ENCODE data around the gene ZNF512B. TPM values are rescaled to one million over a fixed set of nuclear protein-coding genes. Genes with fewer than 3 reads are reported as not detected.
"Not testable (repeated sequence)": the region's sequence is repeated elsewhere in the genome, so short reads cannot be mapped to it uniquely, and the experiment has no call there.

ZNF512B gene
- total RNA-seq, 3 donors from 2014 or later, result 19.8 to 21.0 (median 20.2) TPM

- DNase-seq (no peak), ATAC-seq (no peak)
- peaks cover 30% of the 10 kb centered on the region for H3K36me3 Mint-ChIP-seq (ENCODE audit: insufficient read depth)
- peak overlapping the region; percentile 49 for H3K4me3 Mint-ChIP-seq
- H3K9me3 Mint-ChIP-seq, result no peaks in the 10 kb centered on the region
- peaks cover 42% of the 10 kb centered on the region for H3K4me1 Mint-ChIP-seq (ENCODE audit: low read depth)
- no peaks in the 10 kb centered on the region for H3K27me3 Mint-ChIP-seq (ENCODE audit: low read depth)
Observed at GRCh38 chr20:63982937-63983336, 13.2 kb upstream of the ZNF512B start.

- Mint-ChIP-seq H3K27me3 (ENCODE audit: low read depth) (no peaks in the 10 kb centered on the region), H3K9me3 (no peaks in the 10 kb centered on the region), H3K36me3 (ENCODE audit: insufficient read depth) (peaks cover 28% of the 10 kb centered on the region), H3K4me1 (ENCODE audit: low read depth) (peaks cover 60% of the 10 kb centered on the region), H3K4me3 (peak within 1 kb of the TSS; percentile 90)
- peak; percentile 93 for DNase-seq
- ATAC-seq, result peak; percentile 53 to 65
Observed at GRCh38 chr20:63980806-63981728, 11.3 kb upstream of the ZNF512B start, which contains the start of gene PRPF6. TSS of gene PRPF6 (plus strand) at chr20:63981132. CDS start at chr20:63981246, 114 bp downstream.

- Mint-ChIP-seq H3K27me3 (ENCODE audit: low read depth) (no peaks in the 10 kb centered on the region), H3K36me3 (ENCODE audit: insufficient read depth) (peaks cover 25% of the 10 kb centered on the region), H3K9me3 (no peaks in the 10 kb centered on the region), H3K4me3 (peak overlapping the region; percentile 90), H3K4me1 (ENCODE audit: low read depth) (peaks cover 61% of the 10 kb centered on the region)
- DNase-seq (no peak), ATAC-seq (peak; percentile 20 to 35)
Observed at GRCh38 chr20:63980317-63980805, 10.6 kb upstream of the ZNF512B start.

- peaks cover 26% of the 10 kb centered on the region for H3K36me3 Mint-ChIP-seq (ENCODE audit: insufficient read depth)
- ATAC-seq, result peak; percentile 53 to 56
- no peaks in the 10 kb centered on the region for H3K27me3 Mint-ChIP-seq (ENCODE audit: low read depth)
- H3K4me3 Mint-ChIP-seq, result peak within 1 kb of the TSS; percentile 90
- H3K4me1 Mint-ChIP-seq (ENCODE audit: low read depth), result peaks cover 63% of the 10 kb centered on the region
- no peaks in the 10 kb centered on the region for H3K9me3 Mint-ChIP-seq
- DNase-seq, result peak; percentile 75
Observed at GRCh38 chr20:63979557-63980316, 10.0 kb upstream of the ZNF512B start, which contains the start of gene SAMD10. TSS of gene SAMD10 (minus strand) at chr20:63979642. CDS start at chr20:63979467, 175 bp downstream.

- DNase-seq (no peak), ATAC-seq (no peak)
Observed at GRCh38 chr20:63979229-63979556, 9.5 kb upstream of the ZNF512B start.

GRCh38 chr20:63978319-63979228, 8.8 kb upstream of the ZNF512B start:
- no peaks in the 10 kb centered on the region for H3K27me3 Mint-ChIP-seq (ENCODE audit: low read depth)
- peak; percentile 3 to 10 for ATAC-seq
- H3K9me3 Mint-ChIP-seq, result no peaks in the 10 kb centered on the region
- peak overlapping the region; percentile 80 for H3K4me3 Mint-ChIP-seq
- peaks cover 62% of the 10 kb centered on the region for H3K4me1 Mint-ChIP-seq (ENCODE audit: low read depth)
- H3K36me3 Mint-ChIP-seq (ENCODE audit: insufficient read depth), result peaks cover 25% of the 10 kb centered on the region
- DNase-seq, result no peak

More at GRCh38 chr20:63979229-63979556, 9.5 kb upstream of the ZNF512B start:
- no peaks in the 10 kb centered on the region for H3K9me3 Mint-ChIP-seq
- H3K4me1 Mint-ChIP-seq (ENCODE audit: low read depth), result peaks cover 59% of the 10 kb centered on the region
- peaks cover 23% of the 10 kb centered on the region for H3K36me3 Mint-ChIP-seq (ENCODE audit: insufficient read depth)
- H3K4me3 Mint-ChIP-seq, result peak overlapping the region; percentile 80
- H3K27me3 Mint-ChIP-seq (ENCODE audit: low read depth), result no peaks in the 10 kb centered on the region

- DNase-seq, result peak; percentile 55
- peak; percentile 51 for ATAC-seq
- Mint-ChIP-seq H3K36me3 (ENCODE audit: insufficient read depth) (peaks cover 19% of the 10 kb centered on the region), H3K4me1 (ENCODE audit: low read depth) (peaks cover 59% of the 10 kb centered on the region), H3K4me3 (peak overlapping the region; percentile 80), H3K9me3 (no peaks in the 10 kb centered on the region), H3K27me3 (ENCODE audit: low read depth) (no peaks in the 10 kb centered on the region)
Observed at GRCh38 chr20:63977739-63978276, 8.1 kb upstream of the ZNF512B start.

- H3K9me3 Mint-ChIP-seq, result no peaks in the 10 kb centered on the region
- DNase-seq (no peak), ATAC-seq (no peak)
- H3K4me1 Mint-ChIP-seq (ENCODE audit: low read depth), result peaks cover 53% of the 10 kb centered on the region
- peak overlapping the region; percentile 80 for H3K4me3 Mint-ChIP-seq
- no peaks in the 10 kb centered on the region for H3K27me3 Mint-ChIP-seq (ENCODE audit: low read depth)
- H3K36me3 Mint-ChIP-seq (ENCODE audit: insufficient read depth), result peaks cover 13% of the 10 kb centered on the region
Observed at GRCh38 chr20:63976980-63977738, 7.4 kb upstream of the ZNF512B start.

GRCh38 chr20:63976511-63976910, 6.8 kb upstream of the ZNF512B start:
- Mint-ChIP-seq H3K4me3 (peak overlapping the region; percentile 21), H3K36me3 (ENCODE audit: insufficient read depth) (peaks cover 10% of the 10 kb centered on the region), H3K4me1 (ENCODE audit: low read depth) (peaks cover 48% of the 10 kb centered on the region)
- not testable (repeated sequence) for H3K27me3 Mint-ChIP-seq (ENCODE audit: low read depth); ATAC-seq; H3K9me3 Mint-ChIP-seq; DNase-seq

- peaks cover 37% of the 10 kb centered on the region for H3K4me1 Mint-ChIP-seq (ENCODE audit: low read depth)
- no peaks in the 10 kb centered on the region for H3K9me3 Mint-ChIP-seq
- ATAC-seq, result no peak
- no peaks in the 10 kb centered on the region for H3K27me3 Mint-ChIP-seq (ENCODE audit: low read depth)
- no peak overlapping the region for H3K4me3 Mint-ChIP-seq
- DNase-seq, result no peak
- peaks cover 10% of the 10 kb centered on the region for H3K36me3 Mint-ChIP-seq (ENCODE audit: insufficient read depth)
Observed at GRCh38 chr20:63974402-63975200, 4.9 kb upstream of the ZNF512B start.

GRCh38 chr20:63973636-63974401, 4.1 kb upstream of the ZNF512B start:
- Mint-ChIP-seq H3K27me3 (ENCODE audit: low read depth) (no peaks in the 10 kb centered on the region), H3K4me3 (no peak overlapping the region), H3K9me3 (no peaks in the 10 kb centered on the region), H3K36me3 (ENCODE audit: insufficient read depth) (peaks cover 10% of the 10 kb centered on the region), H3K4me1 (ENCODE audit: low read depth) (peaks cover 39% of the 10 kb centered on the region)
- DNase-seq (peak; percentile 80), ATAC-seq (peak; percentile 27 to 50)

- no peak for DNase-seq
- H3K4me3 Mint-ChIP-seq, result no peak overlapping the region
Observed at GRCh38 chr20:63973160-63973479, 3.4 kb upstream of the ZNF512B start.

More at GRCh38 chr20:63973160-63973479, 3.4 kb upstream of the ZNF512B start:
- peaks cover 10% of the 10 kb centered on the region for H3K36me3 Mint-ChIP-seq (ENCODE audit: insufficient read depth)
- H3K9me3 Mint-ChIP-seq, result no peaks in the 10 kb centered on the region
- no peaks in the 10 kb centered on the region for H3K27me3 Mint-ChIP-seq (ENCODE audit: low read depth)
- peaks cover 41% of the 10 kb centered on the region for H3K4me1 Mint-ChIP-seq (ENCODE audit: low read depth)
- no peak for ATAC-seq
